HepG2 (cell line): ENCODE results near the gene DRAM1. TPM values are rescaled to one million over a fixed set of nuclear protein-coding genes. Genes with fewer than 3 reads are reported as not detected.

Experiments used
- ATAC-seq: fragments of 200-7000 bp; cut with Tn5 transposase; 3 replicates; pipeline ENCODE4 v1.9.1; 2020; ENCODE audit warnings: mild to moderate bottlenecking, moderate library complexity
- BruUV-seq: library from RNA; stranded (reverse); fragments of 400-500 nt; replicated peaks from 2 replicates; lab custom pipeline; 2021; lab: Mats Ljungman, UMichigan
- CTCF ChIA-PET: fragments of 300-600 bp; formaldehyde crosslinking; extraction: SDS; loops from one replicate; lab custom pipeline; 2021; ENCODE audit warnings: low total read pairs, inconsistent platforms, low intra/inter-chr PET ratio; lab: Yijun Ruan, JAX
- POLR2A ChIA-PET: fragments of 350-600 bp; sonication (Branson Sonifier 250); formaldehyde crosslinking; loops from one replicate; lab custom pipeline; 2020; ENCODE audit warnings: antibody characterized with exemption, inconsistent platforms; lab: Yijun Ruan, JAX
- DNase-seq: peaks from one replicate; pipeline ENCODE4 v3.0.0-alpha.2; 2015; ENCODE audit warnings: low spot score
- FAIRE-seq: peaks from 3 replicates; lab custom pipeline; 2011; peaks lifted over from hg19 to GRCh38; lab: Jason Lieb, UNC
- H2AFZ ChIP-seq: one replicate; pipeline ENCODE4 v1.6.1; 2011; ENCODE audit warnings: low read length, inconsistent platforms
- H3K27ac ChIP-seq: fragments of 300-600 bp; 3 replicates; pipeline ENCODE4 v1.8.0; 2011; ENCODE audit warnings: mixed run types, mild to moderate bottlenecking, mixed read lengths, low read length, inconsistent platforms; ENCODE audit not compliant: insufficient read depth; ENCODE audit errors: extremely low read length
- H3K27me3 ChIP-seq, 2 experiments: fragments of 200-600 bp in 1 of 2; 2 replicates in 1 of 2; 3 replicates in 1 of 2; pipeline versions ENCODE4 v1.6.0 to v1.8.0; 2011; ENCODE audit warnings: low read length in 2 of 2, mild to moderate bottlenecking in 2 of 2, moderate library complexity in 2 of 2, inconsistent platforms in 1 of 2; ENCODE audit not compliant: insufficient read depth in 2 of 2, control insufficient read depth in 1 of 2
- H3K36me3 ChIP-seq, 2 experiments: fragments of 200-600 bp in 1 of 2; replicated peaks in 1 of 2; 2 replicates in 1 of 2; 3 replicates in 1 of 2; pipeline versions ENCODE4 v1.5.1 to v1.8.0; 2011; ENCODE audit warnings: low read length in 2 of 2, inconsistent platforms in 1 of 2; ENCODE audit not compliant: insufficient read depth in 2 of 2, control insufficient read depth in 1 of 2
- H3K4me1 ChIP-seq: 2 replicates; pipeline ENCODE4 v1.5.1; 2012; ENCODE audit warnings: low read length, inconsistent platforms; ENCODE audit not compliant: insufficient read depth
- H3K4me2 ChIP-seq: 2 replicates; pipeline ENCODE4 v1.6.0; 2011; ENCODE audit warnings: low read depth, low read length, inconsistent platforms
- H3K4me3 ChIP-seq, 3 experiments: fragments of 200-600 bp in 1 of 3; sonication (generic), shearing (Covaris generic) in 1 of 3; replicated peaks in 1 of 3; 2 replicates each; pipeline ENCODE4 v1.5.1; 2011 to 2016; ENCODE audit warnings: low read length in 3 of 3, inconsistent platforms in 2 of 3, low read depth in 2 of 3, mild to moderate bottlenecking in 2 of 3, control low read depth in 1 of 3, mixed read lengths in 1 of 3; ENCODE audit not compliant: insufficient read depth in 1 of 3
- H3K79me2 ChIP-seq: one replicate; pipeline ENCODE4 v1.6.1; 2011; ENCODE audit warnings: low read length, inconsistent platforms; ENCODE audit not compliant: insufficient read depth
- H3K9ac ChIP-seq: 2 replicates; pipeline ENCODE4 v1.6.0; 2011; ENCODE audit warnings: mild to moderate bottlenecking, low read depth, low read length, inconsistent platforms; ENCODE audit not compliant: insufficient read depth
- H3K9me3 ChIP-seq: 2 replicates; pipeline ENCODE4 v1.5.1; 2012; ENCODE audit warnings: mild to moderate bottlenecking, low read length
- H4K20me1 ChIP-seq: 2 replicates; pipeline ENCODE4 v1.6.0; 2011; ENCODE audit warnings: inconsistent platforms, mild to moderate bottlenecking, low read length, moderate library complexity; ENCODE audit not compliant: insufficient read depth
- ELF1 ChIP-seq: sonication (generic); formaldehyde crosslinking; IDR thresholded peaks from 2 replicates; pipeline ENCODE4 v1.4.0; 2020; ENCODE audit warnings: missing genetic modification reagents
- KMT2A ChIP-seq: sonication (generic); formaldehyde crosslinking; IDR thresholded peaks from 2 replicates; pipeline ENCODE4 v1.4.0; 2020; ENCODE audit warnings: missing genetic modification reagents
- REL ChIP-seq: sonication (generic); formaldehyde crosslinking; conservative IDR thresholded peaks from 2 replicates; pipeline ENCODE4 v1.8.0; 2022; ENCODE audit warnings: mild to moderate bottlenecking, missing genetic modification reagents, moderate library complexity
- REPIN1 ChIP-seq: sonication (generic); formaldehyde crosslinking; IDR thresholded peaks from 2 replicates; pipeline ENCODE4 v1.8.0; 2022; ENCODE audit warnings: missing genetic modification reagents, low read depth, mild to moderate bottlenecking, borderline replicate concordance
- RFX3 ChIP-seq: IDR thresholded peaks from 2 replicates; pipeline ENCODE4 v1.6.1; 2016; ENCODE audit warnings: missing biosample characterization, missing genetic modification reagents
- ZNF276 ChIP-seq: sonication (generic); formaldehyde crosslinking; IDR thresholded peaks from 2 replicates; pipeline ENCODE4 v1.4.0; 2020; ENCODE audit warnings: mild to moderate bottlenecking, low read depth, missing genetic modification reagents
- WGBS: methylation state at CpG from one replicate; pipeline ENCODE4 v1.1.6; 2017; ENCODE audit warnings: low lambda C conversion rate; 5-methylcytosine and 5-hydroxymethylcytosine counted together
- in situ Hi-C: cut with HindIII; loops from 2 replicates; pipeline ENCODE4 v1.10.0; 2017; ENCODE audit warnings: low pct_unique_long_range_greater_than_20kb; ENCODE audit not compliant: extremely low pct_ligation_motif_present
- intact Hi-C: fragments of 100-400 bp; cut with micrococcal nuclease; formaldehyde crosslinking; loops from one replicate; pipeline ENCODE4 v1.10.0; 2022; ENCODE audit not compliant: unreplicated experiment
- polyA plus RNA-seq, 8 experiments: library from polyadenylated mRNA; depleted of rRNA in 3 of 8; stranded (reverse) in 7 of 8; unstranded in 1 of 8; fragments of >200 nt; fragmentation: Illumina TruSeq in 4 of 8; extraction: Trizol in 4 of 8; gene quantifications; 2 replicates each; pipeline versions ENCODE4 v1.2.1 to v1.2.3, GENCODE V29; 2011 to 2016; ENCODE audit warnings: low read depth in 4 of 8, missing spikeins in 1 of 8, mixed read lengths in 1 of 8; ENCODE audit not compliant: insufficient read depth in 1 of 8
- total RNA-seq, 5 experiments: library from RNA; depleted of rRNA; stranded (reverse); fragments of >200 nt; fragmentation: Illumina TruSeq; extraction: Trizol; gene quantifications; 2 replicates each; pipeline ENCODE4 v1.2.3, GENCODE V29; 2016; ENCODE audit warnings: low read depth in 1 of 5

DRAM1 gene
- total and polyA plus RNA-seq, 2 of the 13 experiments (the other 11 are each of a cell fraction or from before 2014, with no cell fraction given) = 20.9 to 32.6 TPM

- H3K4me1 ChIP-seq = peaks cover 19% of the 10 kb centered on the region
- H3K27me3 ChIP-seq = 0 out of 5 replicates have a peak, but pooled peaks cover 0 to 3% of the 10 kb centered on the region in 2 experiments
- FAIRE-seq = no peak
- TF ChIP-seq RFX3 (CRISPR knock-in tag) (no peak), KMT2A (CRISPR knock-in tag) (no peak), REPIN1 (CRISPR knock-in tag) (no peak), ELF1 (CRISPR knock-in tag) (no peak), ZNF276 (CRISPR knock-in tag) (no peak), REL (CRISPR knock-in tag) (no peak)
- 21% methylated on average over 4 of the region's 4 CpGs for WGBS
- in situ Hi-C loops (loop anchor here (5.0 to 25.0 kb wide), 2 partner anchors 541 to 771 kb away; partner anchors contain the start of gene IGF1), intact Hi-C loops (loop anchor here (10.0 kb wide), 1 partner anchor 153 kb away; no protein-coding TSS in a partner anchor)
- H3K27ac ChIP-seq = no peak overlapping the region
- H4K20me1 ChIP-seq = no peaks in the 10 kb centered on the region
- H3K4me3 ChIP-seq = no peak overlapping the region
- no peak for DNase-seq
- no peaks in the 10 kb centered on the region for H3K79me2 ChIP-seq
- no peak overlapping the region for H3K4me2 ChIP-seq
- no peak for ATAC-seq
- H3K9ac ChIP-seq = no peak overlapping the region
- ChIA-PET POLR2A (no interaction called here), CTCF (interaction anchor here (2.2 kb wide), 1 partner anchor 543 kb away, joined by 13 read pairs; no protein-coding TSS in a partner anchor)
- H3K36me3 ChIP-seq = no peaks in the 10 kb centered on the region
- no peak overlapping the region for H2AFZ ChIP-seq
- H3K9me3 ChIP-seq = no peaks in the 10 kb centered on the region
- BruUV-seq = no TSS peak
Observed at GRCh38 chr12:101941306-101942249, 64.2 kb downstream of the DRAM1 start.
